Osteocyte (in vitro differentiated cells): Measurements from ENCODE around the gene CNTNAP2. TPM values are rescaled to one million over a fixed set of nuclear protein-coding genes. Genes with fewer than 3 reads are reported as not detected.
A peak's percentile ranks its signal among the peaks of the same experiment; 100 is the strongest.

ENCODE experiments used
- DNase-seq: peaks from one replicate; pipeline ENCODE4 v3.0.0; 2021; ENCODE audit warnings: mixed read lengths; ENCODE audit not compliant: unreplicated experiment; ENCODE audit errors: extremely low spot score
- H3K27ac Mint-ChIP-seq: one replicate; pipeline ENCODE4 v1.8.0; 2021; ENCODE audit warnings: mild to moderate bottlenecking, mixed read lengths; ENCODE audit not compliant: unreplicated experiment
- H3K27me3 Mint-ChIP-seq: one replicate; pipeline ENCODE4 v1.8.0; 2021; ENCODE audit warnings: mixed read lengths; ENCODE audit not compliant: unreplicated experiment
- H3K36me3 Mint-ChIP-seq: one replicate; pipeline ENCODE4 v1.8.0; 2021; ENCODE audit warnings: mixed read lengths; ENCODE audit not compliant: unreplicated experiment
- H3K4me1 Mint-ChIP-seq: one replicate; pipeline ENCODE4 v1.8.0; 2021; ENCODE audit warnings: mixed read lengths; ENCODE audit not compliant: unreplicated experiment
- H3K4me3 Mint-ChIP-seq: one replicate; pipeline ENCODE4 v1.8.0; 2021; ENCODE audit warnings: mild to moderate bottlenecking, moderate library complexity, mixed read lengths; ENCODE audit not compliant: unreplicated experiment
- H3K9me3 Mint-ChIP-seq: one replicate; pipeline ENCODE4 v1.8.0; 2021; ENCODE audit warnings: mixed read lengths; ENCODE audit not compliant: unreplicated experiment
- total RNA-seq: library from RNA; stranded (reverse); gene quantifications from 2 replicates; pipeline ENCODE4 v1.2.1, GENCODE V29; 2021
- TF ChIP-seq, protein P1 (sequence below): fragments of 200-600 bp; sonication (generic); IDR thresholded peaks from 2 replicates; pipeline ENCODE4 v1.5.0; 2021; ENCODE audit warnings: antibody characterized with exemption, mild to moderate bottlenecking, moderate library complexity

CNTNAP2 gene
- total RNA-seq, 1 donor from 2014 or later = 1.4 TPM

DNA sequence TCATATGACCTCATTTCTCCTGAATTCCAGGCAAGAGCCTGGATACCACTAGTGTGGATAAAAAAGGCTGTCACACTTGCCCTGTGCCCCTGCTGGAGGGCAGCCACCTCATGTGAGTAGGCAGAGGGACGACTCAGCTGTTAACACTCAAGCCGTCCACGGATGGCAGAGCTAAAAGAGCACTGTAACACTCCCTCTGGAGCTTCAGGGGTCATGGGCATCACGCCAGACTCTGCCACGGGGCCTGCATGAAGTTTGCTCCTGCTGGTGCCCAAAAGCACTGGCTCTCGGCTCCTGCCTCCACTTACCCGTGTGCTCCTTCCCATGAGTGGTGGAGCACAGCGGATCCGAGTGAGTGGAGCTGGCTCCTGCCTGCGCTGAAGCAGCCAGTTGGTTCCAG, 1554.2 kb downstream of the CNTNAP2 start:
- Mint-ChIP-seq H3K4me3 (no peak overlapping the region), H3K27me3 (no peaks in the 10 kb centered on the region), H3K4me1 (no peaks in the 10 kb centered on the region), H3K9me3 (no peaks in the 10 kb centered on the region), H3K27ac (no peak overlapping the region), H3K36me3 (no peaks in the 10 kb centered on the region)
- TF ChIP-seq, protein P1, sequence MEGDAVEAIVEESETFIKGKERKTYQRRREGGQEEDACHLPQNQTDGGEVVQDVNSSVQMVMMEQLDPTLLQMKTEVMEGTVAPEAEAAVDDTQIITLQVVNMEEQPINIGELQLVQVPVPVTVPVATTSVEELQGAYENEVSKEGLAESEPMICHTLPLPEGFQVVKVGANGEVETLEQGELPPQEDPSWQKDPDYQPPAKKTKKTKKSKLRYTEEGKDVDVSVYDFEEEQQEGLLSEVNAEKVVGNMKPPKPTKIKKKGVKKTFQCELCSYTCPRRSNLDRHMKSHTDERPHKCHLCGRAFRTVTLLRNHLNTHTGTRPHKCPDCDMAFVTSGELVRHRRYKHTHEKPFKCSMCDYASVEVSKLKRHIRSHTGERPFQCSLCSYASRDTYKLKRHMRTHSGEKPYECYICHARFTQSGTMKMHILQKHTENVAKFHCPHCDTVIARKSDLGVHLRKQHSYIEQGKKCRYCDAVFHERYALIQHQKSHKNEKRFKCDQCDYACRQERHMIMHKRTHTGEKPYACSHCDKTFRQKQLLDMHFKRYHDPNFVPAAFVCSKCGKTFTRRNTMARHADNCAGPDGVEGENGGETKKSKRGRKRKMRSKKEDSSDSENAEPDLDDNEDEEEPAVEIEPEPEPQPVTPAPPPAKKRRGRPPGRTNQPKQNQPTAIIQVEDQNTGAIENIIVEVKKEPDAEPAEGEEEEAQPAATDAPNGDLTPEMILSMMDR = no peak
- no peak for DNase-seq

DNA sequence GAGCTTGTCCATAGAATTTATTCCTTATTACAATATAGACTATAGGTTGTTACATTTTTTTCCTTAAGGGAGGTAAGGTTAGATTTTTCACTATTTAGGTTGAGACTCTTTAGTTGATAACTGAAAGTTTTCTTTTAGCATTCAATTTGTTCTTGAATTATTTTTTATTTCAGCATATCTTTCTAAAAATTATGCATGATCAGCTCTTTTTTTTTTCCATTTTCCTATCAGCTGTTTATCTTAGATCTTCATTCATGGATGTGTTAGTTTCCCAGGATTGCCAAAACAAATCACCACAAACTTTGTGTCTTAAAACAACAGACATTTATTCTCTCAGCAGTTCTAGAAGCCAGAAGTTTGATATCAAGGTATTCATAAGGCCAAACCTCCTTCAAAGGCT, 1558.1 kb downstream of the CNTNAP2 start:
- TF ChIP-seq, protein P1 = no peak
- DNase-seq = no peak
- Mint-ChIP-seq H3K36me3 (no peaks in the 10 kb centered on the region), H3K27ac (no peak overlapping the region), H3K4me3 (no peak overlapping the region), H3K4me1 (no peaks in the 10 kb centered on the region), H3K27me3 (no peaks in the 10 kb centered on the region), H3K9me3 (no peaks in the 10 kb centered on the region)

DNA sequence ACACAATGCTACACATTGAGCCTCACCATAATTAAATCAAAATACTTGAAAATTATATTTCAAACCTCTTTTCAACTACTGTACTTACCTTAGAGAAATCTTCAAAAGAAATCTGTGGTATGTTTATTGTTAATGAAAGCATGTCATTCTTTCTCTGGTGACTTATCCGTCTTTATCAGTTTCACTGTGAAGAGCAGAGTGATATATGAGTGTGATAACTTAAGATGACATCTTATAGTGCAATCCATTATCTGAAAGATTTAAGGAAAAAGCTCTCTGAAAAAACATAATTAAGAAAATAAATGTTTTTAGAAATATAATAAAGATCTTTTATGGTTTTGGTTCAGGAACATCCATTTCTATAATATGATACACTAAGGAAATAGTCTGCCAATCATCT, 1562.3 kb downstream of the CNTNAP2 start:
- no peaks in the 10 kb centered on the region for H3K4me1 Mint-ChIP-seq
- H3K27ac Mint-ChIP-seq = no peak overlapping the region
- H3K4me3 Mint-ChIP-seq = no peak overlapping the region
- H3K36me3 Mint-ChIP-seq = no peaks in the 10 kb centered on the region
- TF ChIP-seq, protein P1 = no peak
- no peak for DNase-seq
- no peaks in the 10 kb centered on the region for H3K27me3 Mint-ChIP-seq
- H3K9me3 Mint-ChIP-seq = no peaks in the 10 kb centered on the region

DNA sequence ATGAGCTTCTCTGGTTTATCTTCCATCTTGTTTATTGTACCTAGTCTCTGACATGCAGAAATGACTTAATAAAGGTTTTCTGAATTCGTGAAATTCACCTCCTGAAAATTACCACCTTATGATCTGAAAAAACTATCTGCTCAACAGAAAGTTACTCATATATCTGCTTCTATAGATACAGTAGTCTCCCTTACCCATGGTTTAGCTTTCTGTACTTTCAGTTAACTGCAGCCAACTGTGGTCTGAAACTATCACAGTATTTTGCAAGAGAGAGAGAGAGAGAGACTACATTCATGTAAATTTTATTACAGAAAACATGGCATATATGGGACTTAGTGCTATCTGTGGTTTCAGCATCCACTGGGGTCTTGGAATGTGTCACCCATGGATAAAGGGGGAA, 1564.9 kb downstream of the CNTNAP2 start:
- Mint-ChIP-seq H3K4me3 (no peak overlapping the region), H3K27ac (no peak overlapping the region), H3K27me3 (no peaks in the 10 kb centered on the region), H3K36me3 (no peaks in the 10 kb centered on the region), H3K4me1 (no peaks in the 10 kb centered on the region), H3K9me3 (no peaks in the 10 kb centered on the region)
- no peak for DNase-seq
- TF ChIP-seq, protein P1 = no peak

DNA sequence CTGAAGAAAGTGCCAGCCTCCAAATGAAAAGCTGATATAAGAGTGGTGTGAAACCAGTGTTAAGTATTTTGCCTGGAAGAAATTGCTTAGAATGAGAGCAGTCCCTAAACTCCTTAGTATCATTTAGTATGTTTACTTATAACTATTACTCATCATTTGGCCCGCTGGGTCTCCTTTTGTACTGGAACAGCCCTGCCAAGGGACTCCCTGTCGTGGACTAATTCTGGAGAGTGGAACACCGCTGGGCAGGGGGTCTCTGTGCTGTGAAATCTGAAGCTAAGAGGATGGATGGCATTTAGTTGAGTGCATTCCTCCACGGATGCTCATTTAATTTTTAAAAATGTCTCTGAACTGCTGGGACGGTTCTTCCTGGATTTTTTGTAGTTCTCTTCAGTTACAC, 1584.1 kb downstream of the CNTNAP2 start:
- TF ChIP-seq, protein P1 = no peak
- Mint-ChIP-seq H3K4me1 (peaks cover 12% of the 10 kb centered on the region), H3K4me3 (peak overlapping the region; percentile 60), H3K27me3 (no peaks in the 10 kb centered on the region), H3K36me3 (no peaks in the 10 kb centered on the region), H3K27ac (peak overlapping the region; percentile 36), H3K9me3 (peaks cover 8% of the 10 kb centered on the region)
- DNase-seq = no peak
